T-helper 17 cell (primary cell): ENCODE measurements around the gene UBE2R2. TPM values are rescaled to one million over a fixed set of nuclear protein-coding genes. Genes with fewer than 3 reads are reported as not detected.

Source experiments
- ATAC-seq: fragments of 150-1000 bp; cut with Tn5 transposase; 2 replicates; pipeline ENCODE4 v1.10.0; 2021; ENCODE audit warnings: mild to moderate bottlenecking, moderate library complexity
- DNase-seq, 3 donors: peaks; one replicate each; pipeline versions ENCODE4 v3.0.0 to v3.0.0-alpha.2; 2020 to 2021
- H3K9me3 ChIP-seq: one replicate; pipeline ENCODE4 v1.7.0; 2013; ENCODE audit warnings: low read length, mild to moderate bottlenecking; ENCODE audit not compliant: control insufficient read depth, poor library complexity, severe bottlenecking
- H3K27ac Mint-ChIP-seq: one replicate; pipeline ENCODE4 v1.8.0; 2022; ENCODE audit warnings: mild to moderate bottlenecking, moderate library complexity, mixed read lengths
- H3K27me3 Mint-ChIP-seq: one replicate; pipeline ENCODE4 v1.8.0; 2022; ENCODE audit warnings: mixed read lengths
- H3K36me3 Mint-ChIP-seq: one replicate; pipeline ENCODE4 v1.8.0; 2022; ENCODE audit warnings: low read depth, mixed read lengths
- H3K4me1 Mint-ChIP-seq: one replicate; pipeline ENCODE4 v1.8.0; 2022; ENCODE audit warnings: mild to moderate bottlenecking, mixed read lengths
- H3K4me3 Mint-ChIP-seq: one replicate; pipeline ENCODE4 v1.8.0; 2022; ENCODE audit warnings: mild to moderate bottlenecking, moderate library complexity, mixed read lengths
- total RNA-seq, 4 donors: library from RNA in 2 of 4; stranded (reverse) in 2 of 4; gene quantifications; one replicate each; pipeline ENCODE4 v1.2.3 and lab custom pipeline; 2022 to 2026

Gene UBE2R2
- total RNA-seq, 2 donors from 2014 or later = 26.2 to 27.4 TPM

DNA sequence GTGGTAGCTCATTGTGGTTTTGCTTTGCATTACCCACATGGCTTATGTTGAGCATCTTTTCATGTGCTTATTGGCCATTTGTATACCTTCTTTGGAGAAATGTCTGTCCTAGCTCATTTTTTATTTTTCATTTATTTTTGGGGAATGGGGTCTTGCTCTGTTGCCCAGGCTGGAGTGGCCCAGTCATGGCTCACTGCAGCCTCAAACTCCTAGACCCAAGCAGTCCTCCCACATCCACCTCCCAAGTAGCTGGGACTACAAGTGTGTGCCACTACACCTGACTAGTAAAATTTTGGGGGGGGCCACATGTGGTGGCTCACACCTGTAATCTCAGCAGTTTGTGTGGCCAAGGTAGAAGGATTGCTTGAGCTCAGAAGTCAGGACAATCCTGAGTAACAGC is 77.4 kb downstream of the UBE2R2 start:
- H3K9me3 ChIP-seq = no peaks in the 10 kb centered on the region
- no peak for DNase-seq
- ATAC-seq = no peak
- Mint-ChIP-seq H3K4me1 (peaks cover 14% of the 10 kb centered on the region), H3K27me3 (no peaks in the 10 kb centered on the region), H3K36me3 (peaks cover 2% of the 10 kb centered on the region), H3K4me3 (no peak overlapping the region), H3K27ac (no peak overlapping the region)

DNA sequence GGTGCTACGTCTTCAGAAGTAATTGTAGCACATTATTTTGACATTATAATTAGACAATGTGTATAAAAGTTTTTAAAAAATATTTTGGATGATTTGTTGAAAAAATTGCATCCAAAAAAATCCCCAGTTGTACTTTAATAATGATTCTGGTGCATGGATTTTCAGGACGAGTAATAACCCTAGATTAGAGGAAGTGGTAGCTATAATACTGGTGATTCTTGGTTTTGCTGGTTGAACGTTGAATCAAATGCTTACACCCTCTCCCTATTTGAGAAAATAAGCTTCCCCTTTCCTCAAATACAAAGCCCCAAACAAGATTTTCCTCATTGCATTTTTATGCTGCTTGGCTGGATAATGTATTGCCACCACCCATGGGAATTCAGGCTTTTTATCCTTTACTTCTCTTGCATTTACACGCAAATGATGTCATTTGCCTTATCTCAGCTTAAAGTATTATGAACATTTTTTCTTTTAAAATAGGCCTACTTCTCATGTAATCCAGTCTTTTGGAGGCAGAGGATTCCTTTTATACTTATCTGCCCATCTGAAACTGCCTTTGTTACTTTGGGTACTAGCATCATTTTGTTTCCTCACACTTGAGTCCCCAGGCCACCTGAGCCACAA is 86.3 kb downstream of the UBE2R2 start:
- no peaks in the 10 kb centered on the region for H3K9me3 ChIP-seq
- no peak overlapping the region for H3K4me3 Mint-ChIP-seq
- peaks cover 5% of the 10 kb centered on the region for H3K36me3 Mint-ChIP-seq
- peaks cover 21% of the 10 kb centered on the region for H3K4me1 Mint-ChIP-seq
- H3K27me3 Mint-ChIP-seq = no peaks in the 10 kb centered on the region
- DNase-seq (no peak), ATAC-seq (no peak)
- no peak overlapping the region for H3K27ac Mint-ChIP-seq

DNA sequence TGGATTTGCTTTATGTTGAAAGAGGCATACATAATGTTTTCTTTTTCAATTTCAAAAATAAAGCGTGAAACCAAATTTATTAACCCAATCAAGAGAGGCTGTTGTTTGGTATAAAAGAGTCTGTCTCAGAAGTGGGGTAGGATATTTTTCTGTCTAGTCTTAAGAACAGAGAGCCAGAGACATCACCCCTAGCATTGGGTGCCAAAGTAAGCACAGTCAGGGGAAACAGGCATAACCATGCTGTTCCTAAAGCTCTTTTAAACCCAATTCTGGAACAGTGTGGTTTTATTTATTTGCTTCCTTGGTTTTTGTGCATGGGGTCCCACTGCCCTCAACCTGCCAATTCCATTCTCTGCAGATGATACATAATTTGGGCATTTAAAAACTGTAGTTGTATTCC is 88.2 kb downstream of the UBE2R2 start:
- H3K36me3 Mint-ChIP-seq = peaks cover 5% of the 10 kb centered on the region
- DNase-seq (no peak), ATAC-seq (no peak)
- peaks cover 21% of the 10 kb centered on the region for H3K4me1 Mint-ChIP-seq
- no peaks in the 10 kb centered on the region for H3K27me3 Mint-ChIP-seq
- no peak overlapping the region for H3K27ac Mint-ChIP-seq
- H3K9me3 ChIP-seq = no peaks in the 10 kb centered on the region
- no peak overlapping the region for H3K4me3 Mint-ChIP-seq

DNA sequence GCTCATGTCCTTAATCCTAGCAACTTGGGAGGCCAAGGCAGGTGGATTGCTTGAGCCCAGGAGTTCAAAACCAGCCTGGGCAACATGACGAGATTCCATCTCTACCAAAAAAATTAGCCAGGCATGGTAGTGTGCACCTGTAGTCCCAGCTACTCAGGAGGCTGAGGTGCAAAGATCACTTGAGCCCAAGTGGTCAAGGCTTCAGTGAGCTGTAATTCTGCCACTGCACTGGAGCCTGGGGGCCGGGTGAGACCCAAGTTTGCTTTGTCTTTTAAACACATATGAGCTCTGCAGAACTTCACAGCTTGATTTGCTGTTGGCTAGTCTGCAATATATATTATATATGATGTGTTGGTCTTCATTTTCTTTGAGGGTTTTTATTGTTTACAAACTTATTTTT is 89.8 kb downstream of the UBE2R2 start:
- peaks cover 19% of the 10 kb centered on the region for H3K4me1 Mint-ChIP-seq
- H3K36me3 Mint-ChIP-seq = peaks cover 3% of the 10 kb centered on the region
- H3K27ac Mint-ChIP-seq = no peak overlapping the region
- no peak for DNase-seq
- no peak overlapping the region for H3K4me3 Mint-ChIP-seq
- ATAC-seq = no peak
- no peaks in the 10 kb centered on the region for H3K9me3 ChIP-seq
- no peaks in the 10 kb centered on the region for H3K27me3 Mint-ChIP-seq

DNA sequence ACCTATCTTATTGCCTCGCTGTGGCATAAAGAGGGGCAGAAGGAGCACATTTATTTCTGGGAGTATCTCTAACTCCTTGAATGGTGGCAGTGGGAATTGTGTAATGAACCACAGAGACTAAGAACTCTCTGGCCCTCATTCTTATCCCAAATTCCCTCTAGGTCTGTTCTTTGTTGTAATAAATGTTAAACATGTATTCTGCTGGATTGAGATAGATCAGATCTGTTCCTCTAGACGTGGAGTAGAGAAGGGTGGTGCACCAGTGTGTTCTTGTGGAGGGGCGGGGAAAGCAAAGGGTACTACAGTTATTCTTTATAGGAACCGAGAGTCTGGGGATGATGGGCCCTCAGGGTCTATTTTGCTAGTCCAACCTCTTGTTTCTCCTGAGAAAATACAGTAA is 90.4 kb downstream of the UBE2R2 start:
- Mint-ChIP-seq H3K4me1 (peaks cover 19% of the 10 kb centered on the region), H3K36me3 (peaks cover 3% of the 10 kb centered on the region), H3K27ac (no peak overlapping the region), H3K27me3 (no peaks in the 10 kb centered on the region), H3K4me3 (no peak overlapping the region)
- DNase-seq = no peak
- ATAC-seq = no peak
- H3K9me3 ChIP-seq = no peaks in the 10 kb centered on the region

DNA sequence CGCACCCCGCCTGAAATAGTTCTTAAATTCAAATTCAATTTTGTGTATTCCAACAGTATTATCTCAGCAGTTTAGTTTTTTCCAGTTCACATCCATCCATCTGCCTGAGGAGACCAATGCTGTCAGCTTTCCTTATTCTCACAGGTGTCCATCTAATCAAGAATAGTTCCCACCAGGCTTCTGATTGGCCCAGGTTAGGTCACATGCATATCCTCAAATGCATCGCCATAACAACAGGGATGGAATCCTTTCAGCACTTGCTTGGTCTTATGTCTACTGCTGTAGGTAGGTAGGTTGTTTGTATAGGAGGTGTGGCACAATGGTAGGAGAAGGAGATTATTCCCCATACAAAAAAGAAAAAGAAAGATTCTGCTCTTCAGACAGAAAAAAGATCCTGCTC is 91.2 kb downstream of the UBE2R2 start:
- Mint-ChIP-seq H3K36me3 (peaks cover 3% of the 10 kb centered on the region), H3K27me3 (no peaks in the 10 kb centered on the region), H3K27ac (peak overlapping the region; percentile 21), H3K4me1 (peaks cover 19% of the 10 kb centered on the region), H3K4me3 (no peak overlapping the region)
- ATAC-seq = no peak
- DNase-seq = no peak
- H3K9me3 ChIP-seq = no peaks in the 10 kb centered on the region

DNA sequence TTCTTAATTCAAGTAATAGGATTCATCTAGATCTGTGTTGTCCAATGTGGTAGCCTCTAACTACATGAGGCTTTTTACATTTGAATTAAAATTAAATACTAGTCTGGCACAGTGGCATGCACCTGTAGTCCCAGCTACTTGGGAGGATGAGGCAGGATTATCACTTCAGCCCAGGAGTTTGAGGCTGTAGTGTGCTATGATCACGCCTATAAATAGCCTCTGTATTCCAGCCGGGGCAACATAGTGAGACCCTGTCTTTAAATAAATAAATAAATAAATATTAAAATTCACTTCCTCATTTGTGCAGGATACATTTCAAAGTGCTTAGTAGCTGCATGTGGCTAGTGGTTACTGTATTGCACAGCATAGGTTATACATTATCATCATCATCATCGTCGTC is 91.8 kb downstream of the UBE2R2 start:
- DNase-seq (no peak), ATAC-seq (no peak)
- H3K9me3 ChIP-seq = no peaks in the 10 kb centered on the region
- H3K27ac Mint-ChIP-seq = no peak overlapping the region
- H3K27me3 Mint-ChIP-seq = no peaks in the 10 kb centered on the region
- H3K4me1 Mint-ChIP-seq = peaks cover 19% of the 10 kb centered on the region
- H3K4me3 Mint-ChIP-seq = no peak overlapping the region
- peaks cover 3% of the 10 kb centered on the region for H3K36me3 Mint-ChIP-seq

DNA sequence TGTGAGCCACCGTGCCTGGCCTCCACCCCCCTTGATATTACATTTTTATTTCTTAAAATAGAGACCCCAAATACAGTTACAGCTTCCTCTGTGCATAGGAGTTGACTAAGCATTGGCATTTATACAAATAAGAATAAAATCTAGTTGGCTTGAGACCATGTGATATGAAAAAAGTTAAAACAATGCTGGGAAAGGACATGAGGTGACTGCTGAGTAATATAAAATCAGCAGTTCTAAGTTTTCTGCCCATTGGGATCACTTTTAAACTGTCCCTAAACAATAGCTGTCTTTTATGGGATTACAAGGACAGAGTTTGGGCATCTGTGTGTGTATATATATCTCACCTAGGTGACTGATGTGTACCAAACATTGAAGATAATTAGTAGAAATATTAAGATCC is 96.6 kb downstream of the UBE2R2 start:
- peak overlapping the region; percentile 87 for H3K27ac Mint-ChIP-seq
- ATAC-seq = no peak
- H3K4me3 Mint-ChIP-seq = no peak overlapping the region
- no peak for DNase-seq
- H3K36me3 Mint-ChIP-seq = peaks cover 3% of the 10 kb centered on the region
- H3K9me3 ChIP-seq = no peaks in the 10 kb centered on the region
- no peaks in the 10 kb centered on the region for H3K27me3 Mint-ChIP-seq
- peaks cover 11% of the 10 kb centered on the region for H3K4me1 Mint-ChIP-seq

DNA sequence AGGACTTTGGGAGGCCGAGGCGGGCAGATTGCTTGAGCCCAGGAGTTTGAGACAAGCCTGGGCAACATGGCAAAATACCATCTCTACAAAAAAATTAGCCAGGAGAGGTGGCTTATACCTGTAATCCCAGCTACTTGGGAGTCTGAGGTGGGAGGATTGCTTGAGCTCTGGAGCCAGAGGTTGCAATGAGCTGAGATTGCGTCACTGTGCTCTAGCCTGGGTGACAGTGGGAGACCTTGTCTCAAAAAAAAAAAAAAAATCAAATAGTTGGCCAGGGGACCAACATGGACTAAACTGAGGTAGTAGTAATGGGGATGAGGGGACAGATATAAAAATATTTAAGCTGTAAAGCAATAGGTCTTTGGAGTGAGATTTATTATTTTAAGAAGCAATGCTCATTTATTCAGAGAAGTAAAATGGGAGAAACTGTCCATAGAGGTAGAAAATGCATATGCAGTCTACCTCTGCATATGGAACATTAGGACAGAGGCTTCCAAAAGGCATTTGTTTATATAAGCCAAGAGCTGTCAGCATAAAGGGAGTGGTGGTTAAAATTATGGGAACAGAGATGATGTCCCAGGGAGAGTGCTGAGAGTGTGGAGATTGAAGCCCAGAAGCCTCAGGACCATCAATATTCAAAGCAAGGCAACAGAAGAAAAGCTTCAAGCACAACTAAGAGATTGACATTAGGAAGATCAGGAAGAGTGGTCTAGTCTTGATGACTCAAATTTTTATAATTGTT is 98.1 kb downstream of the UBE2R2 start:
- no peak for DNase-seq
- H3K9me3 ChIP-seq = no peaks in the 10 kb centered on the region
- Mint-ChIP-seq H3K27ac (peak overlapping the region; percentile 87), H3K36me3 (peaks cover 3% of the 10 kb centered on the region), H3K4me1 (peaks cover 13% of the 10 kb centered on the region), H3K4me3 (no peak overlapping the region), H3K27me3 (no peaks in the 10 kb centered on the region)
- ATAC-seq = no peak

DNA sequence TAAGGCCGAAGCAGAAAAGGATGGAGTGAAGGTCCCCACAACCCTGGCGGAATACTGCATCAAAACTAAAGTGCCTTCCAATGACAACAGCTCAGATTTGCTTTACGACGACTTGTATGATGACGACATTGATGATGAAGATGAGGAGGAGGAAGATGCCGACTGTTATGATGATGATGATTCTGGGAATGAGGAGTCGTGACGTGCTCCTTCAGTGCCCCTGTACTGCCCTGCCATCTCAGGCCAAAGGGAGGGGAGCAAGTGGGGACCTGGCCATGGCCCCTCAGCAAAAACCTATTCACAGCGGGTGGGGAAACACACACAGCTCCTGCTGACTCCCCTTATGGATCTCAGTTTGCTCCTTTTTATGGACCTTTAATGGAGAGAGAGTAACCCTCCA is 100.1 kb downstream of the UBE2R2 start:
- Mint-ChIP-seq H3K36me3 (peaks cover 3% of the 10 kb centered on the region), H3K4me1 (peaks cover 15% of the 10 kb centered on the region), H3K4me3 (no peak overlapping the region), H3K27me3 (no peaks in the 10 kb centered on the region), H3K27ac (no peak overlapping the region)
- no peaks in the 10 kb centered on the region for H3K9me3 ChIP-seq
- DNase-seq (no peak), ATAC-seq (no peak)

DNA sequence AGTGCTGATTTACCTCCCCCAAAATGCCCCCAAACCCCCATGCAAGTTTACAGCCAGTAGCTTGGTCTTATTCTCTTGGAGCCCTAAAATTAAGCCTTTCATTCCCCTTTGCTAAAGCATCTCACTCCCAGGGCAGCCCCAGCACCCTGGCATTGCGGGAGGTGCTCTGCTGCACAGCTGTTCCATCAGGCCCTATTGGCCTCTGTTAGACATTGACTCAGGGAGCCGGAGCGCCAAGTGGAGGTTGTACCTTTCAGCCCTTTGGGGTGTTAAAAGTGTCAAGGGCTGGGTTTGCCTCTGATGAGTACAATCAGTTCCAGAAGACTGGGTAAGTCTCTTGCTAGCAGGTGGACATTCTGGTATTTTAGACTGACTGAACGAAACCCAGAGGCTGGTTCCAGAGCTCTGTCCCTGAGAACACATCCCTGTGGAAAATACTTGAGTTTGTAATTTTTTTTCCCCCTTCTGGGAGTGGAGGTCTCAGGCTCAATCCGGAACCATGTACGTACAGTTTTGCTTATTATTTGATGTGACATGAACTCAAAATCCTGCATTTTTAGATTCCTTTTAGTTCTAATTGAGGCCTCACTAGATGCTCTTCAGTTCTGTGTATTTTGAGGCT is 102.4 kb downstream of the UBE2R2 start:
- H3K36me3 Mint-ChIP-seq = peaks cover 3% of the 10 kb centered on the region
- peak overlapping the region; percentile 67 for H3K27ac Mint-ChIP-seq

DNA sequence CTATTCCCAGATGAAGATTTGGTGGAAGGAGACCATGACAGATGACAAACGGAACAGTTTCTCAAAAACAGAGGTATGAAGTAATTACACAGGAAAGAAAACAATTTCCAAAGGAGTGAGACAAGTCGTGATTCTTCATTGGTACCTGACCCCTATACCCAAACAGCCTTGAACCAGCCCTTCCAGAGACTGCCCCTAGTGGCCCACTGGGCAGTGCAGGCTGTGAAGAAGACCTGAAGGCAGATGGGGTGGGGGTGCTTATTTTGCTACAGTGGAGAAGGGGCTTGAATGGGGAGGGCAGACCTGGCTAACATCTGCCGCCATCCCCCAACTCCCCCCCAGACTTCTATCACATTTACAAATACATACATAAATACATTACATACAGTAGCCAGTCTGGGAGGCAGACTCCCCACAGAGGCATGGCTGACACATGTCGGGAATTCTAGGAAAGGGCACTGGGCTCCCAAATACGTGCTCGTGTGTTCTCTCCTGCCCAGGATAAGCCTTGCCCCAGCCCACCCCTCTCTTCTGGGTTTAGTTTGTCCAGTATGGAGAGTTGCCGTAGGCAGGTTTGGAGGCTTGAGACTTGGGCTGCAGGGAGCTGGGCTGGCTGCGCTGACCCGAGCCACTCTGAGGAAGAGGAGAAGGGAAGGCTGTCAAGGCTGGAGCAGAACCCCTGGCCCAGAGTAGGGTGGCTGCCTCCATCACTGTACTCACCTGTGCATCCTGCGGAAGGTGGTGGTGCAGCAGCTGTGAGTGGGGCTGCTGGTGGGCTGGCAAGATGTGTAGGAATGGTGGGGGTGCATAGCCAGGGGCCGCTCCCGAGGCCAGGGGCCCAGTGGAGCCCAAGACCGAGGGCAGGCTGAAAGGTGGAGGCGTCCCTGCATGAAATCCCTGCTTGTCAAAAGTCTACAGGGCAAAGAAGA is 105.3 kb downstream of the UBE2R2 start:
- Mint-ChIP-seq H3K27ac (no peak overlapping the region), H3K36me3 (peaks cover 2% of the 10 kb centered on the region), H3K4me3 (no peak overlapping the region), H3K27me3 (no peaks in the 10 kb centered on the region), H3K4me1 (peaks cover 9% of the 10 kb centered on the region)
- no peaks in the 10 kb centered on the region for H3K9me3 ChIP-seq
- peak; percentile 61 for ATAC-seq
- no peak for DNase-seq

More for the DNA sequence above, 102.4 kb downstream of the UBE2R2 start:
- Mint-ChIP-seq H3K4me3 (no peak overlapping the region), H3K4me1 (peaks cover 15% of the 10 kb centered on the region), H3K27me3 (no peaks in the 10 kb centered on the region)
- H3K9me3 ChIP-seq = no peaks in the 10 kb centered on the region
- ATAC-seq (no peak), DNase-seq (no peak)

DNA sequence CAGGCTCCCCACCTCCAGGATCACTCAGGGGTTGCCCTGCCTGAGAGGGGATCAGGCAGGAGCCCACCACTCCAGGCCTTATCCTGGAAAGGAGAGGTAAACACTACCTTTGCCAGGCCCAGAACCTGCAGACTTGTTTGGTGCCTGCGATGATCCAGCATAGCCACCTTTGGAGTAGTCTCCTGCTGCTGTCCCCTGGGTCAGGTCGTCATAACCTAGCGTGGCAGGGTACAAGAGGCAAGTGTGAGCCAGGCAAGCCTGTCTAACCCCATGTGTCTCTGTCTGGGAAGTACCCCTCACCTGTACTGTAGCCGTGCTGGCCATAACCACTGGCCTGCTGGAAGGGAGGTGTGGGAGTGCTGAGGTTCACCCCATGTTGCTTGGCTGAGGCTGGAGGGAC is 106.1 kb downstream of the UBE2R2 start:
- no peak overlapping the region for H3K27ac Mint-ChIP-seq
- peaks cover 2% of the 10 kb centered on the region for H3K36me3 Mint-ChIP-seq
- no peak for ATAC-seq
- DNase-seq = no peak
- peaks cover 6% of the 10 kb centered on the region for H3K4me1 Mint-ChIP-seq
- H3K27me3 Mint-ChIP-seq = no peaks in the 10 kb centered on the region
- no peaks in the 10 kb centered on the region for H3K9me3 ChIP-seq
- no peak overlapping the region for H3K4me3 Mint-ChIP-seq
